HG03280 (cell line): ENCODE measurements around the gene TTC24.

ENCODE experiments used
- ATAC-seq: cut with Tn5 transposase; IDR thresholded peaks from one replicate; pipeline ENCODE4 v1.9.1; 2021; ENCODE audit warnings: mild to moderate bottlenecking, moderate library complexity; ENCODE audit not compliant: unreplicated experiment

The TTC24 gene

GRCh38 chr1:156553860-156554485 lies 25.6 kb upstream of the TTC24 start:
- ATAC-seq: no peak

GRCh38 chr1:156554971-156555370 lies 24.6 kb upstream of the TTC24 start:
- ATAC-seq: no peak

GRCh38 chr1:156555715-156556114 lies 23.8 kb upstream of the TTC24 start:
- no peak for ATAC-seq

- no peak for ATAC-seq
Measured at GRCh38 chr1:156556354-156556753, 23.2 kb upstream of the TTC24 start.

GRCh38 chr1:156559086-156559796 lies 20.3 kb upstream of the TTC24 start:
- no peak for ATAC-seq

- no peak for ATAC-seq
Measured at GRCh38 chr1:156559797-156560385, 19.6 kb upstream of the TTC24 start.

GRCh38 chr1:156560585-156561163 lies 18.8 kb upstream of the TTC24 start:
- no peak for ATAC-seq

- no peak for ATAC-seq
Measured at GRCh38 chr1:156565519-156565918, 14.0 kb upstream of the TTC24 start.

GRCh38 chr1:156566436-156566835 lies 13.1 kb upstream of the TTC24 start:
- no peak for ATAC-seq

GRCh38 chr1:156571261-156571852 lies 8.2 kb upstream of the TTC24 start:
- ATAC-seq: no peak

GRCh38 chr1:156571919-156572662 lies 7.4 kb upstream of the TTC24 start, which contains the start of gene IQGAP3:
Gene IQGAP3 (minus strand): TSS chr1:156572565. CDS start chr1:156572529, 36 bp downstream.
- ATAC-seq: peak; percentile 92

GRCh38 chr1:156572663-156573018 lies 6.9 kb upstream of the TTC24 start:
- no peak for ATAC-seq

GRCh38 chr1:156574039-156574633 lies 5.4 kb upstream of the TTC24 start:
- no peak for ATAC-seq

- no peak for ATAC-seq
Measured at GRCh38 chr1:156577550-156577949, 2.0 kb upstream of the TTC24 start.

GRCh38 chr1:156578055-156578454 lies 1.5 kb upstream of the TTC24 start:
- no peak for ATAC-seq

GRCh38 chr1:156581661-156582387 lies 2.3 kb downstream of the TTC24 start:
- no peak for ATAC-seq

GRCh38 chr1:156582388-156583017 lies 3.0 kb downstream of the TTC24 start:
- peak; percentile 48 for ATAC-seq

GRCh38 chr1:156583821-156584622 lies 4.5 kb downstream of the TTC24 start:
- ATAC-seq: no peak
